ENCODE measurements around the gene SLC16A11. TPM values are rescaled to one million over a fixed set of nuclear protein-coding genes. Genes with fewer than 3 reads are reported as not detected.

SLC16A11 gene
- total and polyA plus RNA-seq, 9 of the 15 experiments (the other 6 are each of a cell fraction or from before 2014, with no cell fraction given): not detected

GRCh38 chr17:7007143-7007542 is 36.7 kb downstream of the SLC16A11 start:
- no peaks in the 10 kb centered on the region for H4K20me1 ChIP-seq (replicated peaks; ENCODE audit: control insufficient read depth, insufficient read depth, low read length)
- POLR2A ChIA-PET: no interaction called here
- H2AFZ ChIP-seq (ENCODE audit: low read depth, low read length): no peak overlapping the region
- H3K9me3 ChIP-seq (replicated peaks; ENCODE audit: control insufficient read depth, insufficient read depth, low read depth, low read length): no peaks in the 10 kb centered on the region
- DNase-seq (ENCODE audit: extremely low read depth in 1 of 4, low spot score in 3 of 4): peak in 1 of 4 experiments; percentile 35
- no TSS peak for BruUV-seq (replicated peaks)
- CTCF ChIA-PET (ENCODE audit: low intra/inter-chr PET ratio): no interaction called here
- H3K36me3 ChIP-seq (ENCODE audit: control insufficient read depth, insufficient read depth, low read length): peaks cover 30% of the 10 kb centered on the region; the same call in 2 of the 3 replicates
- WGBS (ENCODE audit: insufficient coverage, low coverage, missing lambda C conversion rate): 14% methylated on average over 1 of the region's 2 CpGs
- H3K9ac ChIP-seq (ENCODE audit: insufficient read depth in 1 of 2, low read depth in 2 of 2, low read length in 2 of 2): no peak overlapping the region
- no peak overlapping the region for H3K4me2 ChIP-seq (ENCODE audit: insufficient read depth, low read length)
- no peaks in the 10 kb centered on the region for H3K9me1 ChIP-seq (ENCODE audit: control insufficient read depth, insufficient read depth, low read length)
- H3K4me3 ChIP-seq: no peak overlapping the region
- in situ Hi-C loops (cut with MboI): loop anchor here (5.0 kb wide), 2 partner anchors 95 to 340 kb away; no protein-coding TSS in a partner anchor
- peaks cover 35% of the 10 kb centered on the region for H3K79me2 ChIP-seq (ENCODE audit: control insufficient read depth, insufficient read depth, low read length)
- intact Hi-C loops (cut with micrococcal nuclease): no loop called here
- H3K27ac ChIP-seq (ENCODE audit: extremely low read depth, low read depth, low read length): no peak overlapping the region
- ATAC-seq: peak; percentile 69
- FAIRE-seq: peak; percentile 35
- H3K4me1 ChIP-seq (replicated peaks in 1 of 2; ENCODE audit: control insufficient read depth in 2 of 2, insufficient read depth in 2 of 2, low read length in 2 of 2): peaks cover 9 to 11% of the 10 kb centered on the region in 2 experiments; a peak in 4 of 5 replicates
- no peaks in the 10 kb centered on the region for H3K27me3 ChIP-seq (ENCODE audit: control insufficient read depth in 2 of 2, insufficient read depth in 2 of 2, low read length in 2 of 2)
- TF ChIP-seq NKRF (IDR thresholded peaks at IDR 0.05; ENCODE audit: borderline replicate concordance) (no peak), PKNOX1 (IDR thresholded peaks at IDR 0.05) (peak; percentile 94), PBX2 (CRISPR knock-in tag; IDR thresholded peaks at IDR 0.05; ENCODE audit: low read depth) (no peak), PBX2 (tag; conservative IDR thresholded peaks at IDR 0.05; ENCODE audit: low read depth) (peak; percentile 59; the same call in 1 of the 2 replicates)
